CD8-positive, alpha-beta memory T cell (primary cell): ENCODE results near the gene HMX3. TPM values are rescaled to one million over a fixed set of nuclear protein-coding genes. Genes with fewer than 3 reads are reported as not detected.

ENCODE experiments used
- CTCF ChIA-PET: fragments of 350-600 bp; sonication (Branson Sonifier 250); formaldehyde crosslinking; loops from one replicate; lab custom pipeline; 2021; ENCODE audit warnings: antibody characterized with exemption; lab: Charles Lee
- POLR2A ChIA-PET: fragments of 350-600 bp; sonication (Branson Sonifier 250); formaldehyde crosslinking; loops from one replicate; lab custom pipeline; 2021; ENCODE audit warnings: antibody characterized with exemption; lab: Charles Lee
- DNase-seq, 5 donors: peaks; one replicate each; pipeline versions ENCODE4 v3.0.0 to v3.0.0-alpha.2; 2020 to 2022; ENCODE audit warnings: mixed read lengths in 1 of 5
- H3K27ac ChIP-seq: one replicate; pipeline ENCODE4 v1.7.0; 2013; ENCODE audit warnings: low read depth, mild to moderate bottlenecking, low read length, moderate library complexity
- H3K27me3 ChIP-seq: 2 replicates; pipeline ENCODE4 v1.7.0; 2013; ENCODE audit warnings: low read length, mild to moderate bottlenecking; ENCODE audit not compliant: insufficient read depth, poor library complexity, severe bottlenecking
- H3K36me3 ChIP-seq: 2 replicates; pipeline ENCODE4 v1.7.0; 2013; ENCODE audit warnings: mild to moderate bottlenecking, low read length, moderate library complexity; ENCODE audit not compliant: insufficient read depth
- H3K4me1 ChIP-seq: 2 replicates; pipeline ENCODE4 v1.7.0; 2013; ENCODE audit warnings: mild to moderate bottlenecking, low read length, moderate library complexity; ENCODE audit not compliant: insufficient read depth
- H3K4me3 ChIP-seq: 2 replicates; pipeline ENCODE4 v1.7.0; 2013; ENCODE audit warnings: mild to moderate bottlenecking, low read length
- H3K9me3 ChIP-seq: 2 replicates; pipeline ENCODE4 v1.7.0; 2013; ENCODE audit warnings: mild to moderate bottlenecking, low read length
- H3K27ac Mint-ChIP-seq, 8 donors: one replicate each; pipeline ENCODE4 v1.8.0; 2020 to 2021; ENCODE audit warnings: mixed read lengths in 8 of 8, mild to moderate bottlenecking in 6 of 8, inconsistent platforms in 3 of 8, moderate library complexity in 3 of 8
- H3K27me3 Mint-ChIP-seq, 2 donors: one replicate each; pipeline ENCODE4 v1.8.0; 2020 to 2021; ENCODE audit warnings: mixed read lengths in 2 of 2, mild to moderate bottlenecking in 1 of 2, moderate library complexity in 1 of 2
- H3K36me3 Mint-ChIP-seq, 3 donors: one replicate each; pipeline ENCODE4 v1.8.0; 2020 to 2021; ENCODE audit warnings: mixed read lengths in 3 of 3, inconsistent platforms in 1 of 3, mild to moderate bottlenecking in 1 of 3
- H3K4me1 Mint-ChIP-seq, 3 donors: one replicate each; pipeline ENCODE4 v1.8.0; 2020 to 2021; ENCODE audit warnings: mixed read lengths in 3 of 3, inconsistent platforms in 1 of 3, mild to moderate bottlenecking in 1 of 3
- H3K4me3 Mint-ChIP-seq, 7 donors: one replicate each; pipeline ENCODE4 v1.8.0; 2020 to 2021; ENCODE audit warnings: mixed read lengths in 7 of 7, mild to moderate bottlenecking in 6 of 7, moderate library complexity in 4 of 7, inconsistent platforms in 2 of 7
- H3K9me3 Mint-ChIP-seq, 5 donors: one replicate each; pipeline ENCODE4 v1.8.0; 2020 to 2022; ENCODE audit warnings: mixed read lengths in 5 of 5, mild to moderate bottlenecking in 3 of 5, moderate library complexity in 2 of 5, inconsistent platforms in 1 of 5
- polyA plus RNA-seq: library from polyadenylated mRNA; unstranded; fragments of 300-500 nt; fragmentation: Illumina TruSeq; gene quantifications from one replicate; pipeline ENCODE4 v1.2.3, GENCODE V29; 2021
- total RNA-seq, 2 experiments: library from RNA; stranded (reverse); gene quantifications; one replicate each; pipeline ENCODE4 v1.2.3, GENCODE V29; 2021

HMX3 gene
- total and polyA plus RNA-seq, 3 experiments from 2014 or later: not detected

GRCh38 chr10:123146894-123147634, 11.3 kb downstream of the HMX3 start:
- H3K36me3 ChIP-seq: no peaks in the 10 kb centered on the region
- H3K4me1 ChIP-seq: peaks cover 82% of the 10 kb centered on the region
- peak overlapping the region in 2 of 8 donors; percentile 26 to 69 for H3K27ac Mint-ChIP-seq
- peaks cover 87% of the 10 kb centered on the region for H3K27me3 ChIP-seq
- POLR2A ChIA-PET: no interaction called here
- peaks cover 0 to 4% (median 0%) of the 10 kb centered on the region in 5 donors for H3K9me3 Mint-ChIP-seq
- peak overlapping the region; percentile 20 to 75 (median 57) for H3K4me3 Mint-ChIP-seq
- CTCF ChIA-PET: interaction anchor here (2.6 kb wide), 1 partner anchor 13 kb away, joined by 9 read pairs; no protein-coding TSS in a partner anchor
- H3K9me3 ChIP-seq: no peaks in the 10 kb centered on the region
- peaks cover 54 to 87% (median 71%) of the 10 kb centered on the region in 3 donors for H3K4me1 Mint-ChIP-seq
- no peak overlapping the region for H3K4me3 ChIP-seq
- no peak overlapping the region for H3K27ac ChIP-seq
- peaks cover 64 to 79% of the 10 kb centered on the region in 2 donors for H3K27me3 Mint-ChIP-seq
- H3K36me3 Mint-ChIP-seq: no peaks in the 10 kb centered on the region
- DNase-seq: no peak

GRCh38 chr10:123147635-123148413, 12.1 kb downstream of the HMX3 start, which contains the start of gene HMX2:
Gene HMX2, plus strand, starts transcription at chr10:123148136. Its CDS starts 243 bp downstream, at chr10:123148379.
- Histone ChIP-seq H3K27me3 (peaks cover 79% of the 10 kb centered on the region), H3K36me3 (no peaks in the 10 kb centered on the region), H3K4me1 (peaks cover 75% of the 10 kb centered on the region), H3K4me3 (peak within 1 kb of the TSS; percentile 58), H3K27ac (no peak within 1 kb of the TSS), H3K9me3 (no peaks in the 10 kb centered on the region)
- DNase-seq: no peak
- H3K27me3 Mint-ChIP-seq: peaks cover 59 to 74% of the 10 kb centered on the region in 2 donors
- ChIA-PET CTCF (interaction anchor here (1.3 kb wide), 1 partner anchor 9 kb away, joined by 4 read pairs; no protein-coding TSS in a partner anchor), POLR2A (no interaction called here)
- peak within 1 kb of the TSS in 2 of 8 donors; percentile 27 to 69 for H3K27ac Mint-ChIP-seq
- H3K36me3 Mint-ChIP-seq: no peaks in the 10 kb centered on the region
- H3K4me3 Mint-ChIP-seq: peak within 1 kb of the TSS; percentile 62 to 77 (median 70)
- H3K4me1 Mint-ChIP-seq: peaks cover 50 to 80% (median 69%) of the 10 kb centered on the region in 3 donors
- H3K9me3 Mint-ChIP-seq: peaks cover 0 to 4% (median 0%) of the 10 kb centered on the region in 5 donors

GRCh38 chr10:123148414-123149161, 12.8 kb downstream of the HMX3 start:
- peak overlapping the region; percentile 58 for H3K4me3 ChIP-seq
- Mint-ChIP-seq H3K27me3 (peaks cover 52 to 66% of the 10 kb centered on the region in 2 donors), H3K9me3 (peaks cover 0 to 4% (median 0%) of the 10 kb centered on the region in 5 donors), H3K27ac (peak overlapping the region in 2 of 8 donors; percentile 12 to 27), H3K36me3 (no peaks in the 10 kb centered on the region), H3K4me3 (peak overlapping the region; percentile 59 to 77 (median 69)), H3K4me1 (peaks cover 49 to 74% (median 67%) of the 10 kb centered on the region in 3 donors)
- no peak overlapping the region for H3K27ac ChIP-seq
- H3K9me3 ChIP-seq: no peaks in the 10 kb centered on the region
- no peaks in the 10 kb centered on the region for H3K36me3 ChIP-seq
- POLR2A ChIA-PET: interaction anchor here (0.9 kb wide), 1 partner anchor 10 kb away, joined by 3 read pairs; no protein-coding TSS in a partner anchor
- H3K27me3 ChIP-seq: peaks cover 72% of the 10 kb centered on the region
- H3K4me1 ChIP-seq: peaks cover 72% of the 10 kb centered on the region
- no peak for DNase-seq
- CTCF ChIA-PET: interaction anchor here (0.6 to 2.2 kb wide), 4 partner anchors 8 to 1162 kb away, joined by 3 to 4 read pairs (median 4); no protein-coding TSS in a partner anchor

GRCh38 chr10:123149162-123149567, 13.4 kb downstream of the HMX3 start:
- Mint-ChIP-seq H3K9me3 (peaks cover 0 to 2% (median 0%) of the 10 kb centered on the region in 5 donors), H3K27me3 (peaks cover 48 to 60% of the 10 kb centered on the region in 2 donors), H3K4me1 (peaks cover 51 to 74% (median 67%) of the 10 kb centered on the region in 3 donors), H3K36me3 (peaks cover 0 to 3% (median 0%) of the 10 kb centered on the region in 3 donors), H3K27ac (peak overlapping the region in 2 of 8 donors; percentile 12 to 27), H3K4me3 (peak overlapping the region; percentile 62 to 88 (median 70))
- Histone ChIP-seq H3K27me3 (peaks cover 68% of the 10 kb centered on the region), H3K9me3 (no peaks in the 10 kb centered on the region), H3K36me3 (no peaks in the 10 kb centered on the region), H3K4me1 (peaks cover 75% of the 10 kb centered on the region), H3K4me3 (peak overlapping the region; percentile 58), H3K27ac (no peak overlapping the region)
- POLR2A ChIA-PET: interaction anchor here (0.9 kb wide), 1 partner anchor 10 kb away, joined by 3 read pairs; no protein-coding TSS in a partner anchor
- CTCF ChIA-PET: interaction anchor here (0.6 to 2.2 kb wide), 5 partner anchors 8 to 1162 kb away, joined by 3 to 4 read pairs (median 4); no protein-coding TSS in a partner anchor
- no peak for DNase-seq

- H3K9me3 Mint-ChIP-seq: peaks cover 0 to 2% (median 0%) of the 10 kb centered on the region in 5 donors
- Histone ChIP-seq H3K36me3 (no peaks in the 10 kb centered on the region), H3K4me1 (peaks cover 71% of the 10 kb centered on the region), H3K4me3 (peak overlapping the region; percentile 58), H3K27ac (no peak overlapping the region), H3K9me3 (no peaks in the 10 kb centered on the region), H3K27me3 (peaks cover 62% of the 10 kb centered on the region)
- peaks cover 0 to 5% (median 0%) of the 10 kb centered on the region in 3 donors for H3K36me3 Mint-ChIP-seq
- peak in 1 of 5 donors; percentile 55 for DNase-seq
- POLR2A ChIA-PET: interaction anchor here (0.9 kb wide), 1 partner anchor 9 kb away, joined by 3 read pairs; no protein-coding TSS in a partner anchor
- CTCF ChIA-PET: interaction anchor here (0.6 to 2.2 kb wide), 6 partner anchors 9 to 1163 kb away, joined by 3 to 4 read pairs (median 4); partner anchors contain the start of gene C10orf88
- H3K4me3 Mint-ChIP-seq: peak overlapping the region; percentile 62 to 91 (median 73)
- peaks cover 47 to 70% (median 63%) of the 10 kb centered on the region in 3 donors for H3K4me1 Mint-ChIP-seq
- peaks cover 42 to 55% of the 10 kb centered on the region in 2 donors for H3K27me3 Mint-ChIP-seq
- H3K27ac Mint-ChIP-seq: peak overlapping the region in 2 of 8 donors; percentile 34 to 58
These were observed 13.9 kb downstream of the HMX3 start for GRCh38 chr10:123149568-123150270.

- Histone ChIP-seq H3K4me3 (peak overlapping the region; percentile 58), H3K27me3 (peaks cover 55% of the 10 kb centered on the region), H3K4me1 (peaks cover 69% of the 10 kb centered on the region), H3K36me3 (no peaks in the 10 kb centered on the region), H3K9me3 (no peaks in the 10 kb centered on the region), H3K27ac (no peak overlapping the region)
- H3K4me3 Mint-ChIP-seq: peak overlapping the region; percentile 62 to 91 (median 73)
- CTCF ChIA-PET: interaction anchor here (0.8 to 2.2 kb wide), 5 partner anchors 9 to 196 kb away, joined by 3 to 4 read pairs (median 3); partner anchors contain the start of gene C10orf88
- peaks cover 35 to 47% of the 10 kb centered on the region in 2 donors for H3K27me3 Mint-ChIP-seq
- H3K27ac Mint-ChIP-seq: peak overlapping the region in 2 of 8 donors; percentile 34 to 58
- H3K36me3 Mint-ChIP-seq: peaks cover 0 to 11% (median 0%) of the 10 kb centered on the region in 3 donors
- H3K9me3 Mint-ChIP-seq: peaks cover 0 to 2% (median 0%) of the 10 kb centered on the region in 5 donors
- peaks cover 46 to 69% (median 61%) of the 10 kb centered on the region in 3 donors for H3K4me1 Mint-ChIP-seq
- POLR2A ChIA-PET: interaction anchor here (0.8 kb wide), 1 partner anchor 11 kb away, joined by 3 read pairs; no protein-coding TSS in a partner anchor
- DNase-seq: no peak
These were observed 14.7 kb downstream of the HMX3 start for GRCh38 chr10:123150271-123150985.
